K562 (cell line): ENCODE results near the gene NARF. TPM values are rescaled to one million over a fixed set of nuclear protein-coding genes. Genes with fewer than 3 reads are reported as not detected.
A peak's percentile ranks its signal among the peaks of the same experiment; 100 is the strongest.

Experiments used
- ARID3B ChIP-seq: fragments of 250-450 bp; sonication (Bioruptor Pico); IDR thresholded peaks from 2 replicates; pipeline ENCODE4 v1.4.0; 2020; ENCODE audit warnings: borderline replicate concordance
- CUX1 ChIP-seq: fragments of 200-800 bp; sonication (Bioruptor generic); IDR thresholded peaks from 2 replicates; pipeline ENCODE4 v1.6.1; 2016; ENCODE audit warnings: missing genetic modification characterization, missing compliant biosample characterization
- DIDO1 ChIP-seq: fragments of 450-650 bp; IDR thresholded peaks from 2 replicates; pipeline ENCODE4 v1.6.1; 2016; ENCODE audit warnings: low read depth, missing biosample characterization, missing genetic modification characterization
- E4F1 ChIP-seq: fragments of 250-450 bp; sonication (Bioruptor Pico); IDR thresholded peaks from 2 replicates; pipeline ENCODE4 v1.5.0; 2021; ENCODE audit warnings: mild to moderate bottlenecking, borderline replicate concordance
- ETV5 ChIP-seq: sonication (generic); formaldehyde crosslinking; IDR thresholded peaks from 2 replicates; pipeline ENCODE4 v1.4.0; 2020; ENCODE audit warnings: low read depth, mild to moderate bottlenecking, missing genetic modification reagents
- ILF3 ChIP-seq: fragments of 450-650 bp; IDR thresholded peaks from 2 replicates; pipeline ENCODE4 v1.6.1; 2018; ENCODE audit warnings: antibody characterized with exemption, mild to moderate bottlenecking, moderate library complexity, borderline replicate concordance
- MXD1 ChIP-seq: fragments of 250-450 bp; sonication (Bioruptor Pico); IDR thresholded peaks from 2 replicates; pipeline ENCODE4 v1.8.0; 2021; ENCODE audit warnings: borderline replicate concordance, mild to moderate bottlenecking, moderate library complexity; ENCODE audit not compliant: poor library complexity, severe bottlenecking
- MXI1 ChIP-seq: IDR thresholded peaks from 2 replicates; pipeline ENCODE4 v1.6.1; 2011; ENCODE audit warnings: low read depth, mild to moderate bottlenecking, improper control_type of control experiment, low read length
- NFXL1 ChIP-seq: fragments of 450-650 bp; formaldehyde crosslinking; IDR thresholded peaks from 2 replicates; pipeline ENCODE4 v1.4.0; 2021; ENCODE audit warnings: mild to moderate bottlenecking
- RB1 ChIP-seq: fragments of 450-650 bp; IDR thresholded peaks from 2 replicates; pipeline ENCODE4 v1.6.1; 2017; ENCODE audit warnings: low read depth, mild to moderate bottlenecking
- SMARCE1 ChIP-seq: fragments of 450-650 bp; IDR thresholded peaks from 2 replicates; pipeline ENCODE4 v1.7.1; 2016; ENCODE audit warnings: mild to moderate bottlenecking
- TEAD4 ChIP-seq, 2 experiments: sonication (generic) in 1 of 2; formaldehyde crosslinking in 1 of 2; IDR thresholded peaks; 2 replicates each; pipeline versions ENCODE4 v1.6.1 to v1.8.0; 2012 to 2022; ENCODE audit warnings: borderline replicate concordance in 1 of 2, inconsistent platforms in 1 of 2, low read length in 1 of 2, mild to moderate bottlenecking in 1 of 2, missing genetic modification reagents in 1 of 2
- ZBED1 ChIP-seq: IDR thresholded peaks from 2 replicates; pipeline ENCODE4 v1.6.1; 2014
- ZKSCAN8 ChIP-seq: fragments of 200-800 bp; sonication (Bioruptor generic); IDR thresholded peaks from 2 replicates; pipeline ENCODE4 v1.6.1; 2016; ENCODE audit warnings: missing genetic modification characterization, missing compliant biosample characterization
- ZNF197 ChIP-seq: fragments of 200-800 bp; sonication (Bioruptor generic); IDR thresholded peaks from 2 replicates; pipeline ENCODE4 v1.6.1; 2016; ENCODE audit warnings: low read depth, missing genetic modification characterization, missing compliant biosample characterization
- ZNF239 ChIP-seq: fragments of 250-450 bp; sonication (Bioruptor Pico); IDR thresholded peaks from 2 replicates; pipeline ENCODE4 v1.4.0; 2020; ENCODE audit warnings: mild to moderate bottlenecking
- polyA plus RNA-seq, 8 experiments: library from polyadenylated mRNA; depleted of rRNA in 4 of 8; stranded (reverse) in 5 of 8; unstranded in 3 of 8; fragments of >200 nt; fragmentation: Nextera tagmentation in 2 of 8; fragmentation: Illumina TruSeq in 1 of 8; extraction: Ambion mirVana in 2 of 8; extraction: Trizol in 1 of 8; gene quantifications; 2 replicates each; pipeline versions ENCODE4 v1.2.1 to v1.2.3, GENCODE V29; 2011 to 2014; ENCODE audit warnings: inconsistent platforms in 1 of 8, missing spikeins in 1 of 8
- total RNA-seq, 7 experiments: library from RNA; depleted of rRNA in 6 of 7; stranded (reverse); fragments of >200 nt in 6 of 7; fragmentation: Illumina TruSeq in 2 of 7; extraction: Trizol in 2 of 7; gene quantifications; 2 replicates each; pipeline versions ENCODE4 v1.2.1 to v1.2.3, GENCODE V29; 2011 to 2021; ENCODE audit warnings: low replicate concordance in 1 of 7

NARF gene
- total and polyA plus RNA-seq, 9 of the 15 experiments (the other 6 are each of a cell fraction or from before 2014, with no cell fraction given): 60.4 to 423 (median 132) TPM

- TF ChIP-seq ILF3: peak; percentile 63; the same call in 1 of the 2 replicates
- no peak for TF ChIP-seq NFXL1 (CRISPR knock-in tag)
- TF ChIP-seq ARID3B (CRISPR knock-in tag): no peak
- TF ChIP-seq SMARCE1: peak; percentile 73
- 0 out of 2 replicates have a peak, but pooled peaks have one; percentile 31 for TF ChIP-seq TEAD4 (IDR thresholded peaks at IDR 0.05; ENCODE audit: low read length)
- TF ChIP-seq TEAD4 (CRISPR knock-in tag; IDR thresholded peaks at IDR 0.05; ENCODE audit: borderline replicate concordance): no peak
- TF ChIP-seq ETV5: no peak
- TF ChIP-seq E4F1: peak; percentile 66; the same call in 1 of the 2 replicates
- no peak for TF ChIP-seq DIDO1 (tag)
- no peak for TF ChIP-seq ZNF239 (CRISPR knock-in tag)
- no peak for TF ChIP-seq ZNF197 (CRISPR knock-in tag)
- TF ChIP-seq CUX1 (CRISPR knock-in tag): 0 out of 2 replicates have a peak, but pooled peaks have one; percentile 45
- TF ChIP-seq RB1: peak; percentile 97
- peak; percentile 52 for TF ChIP-seq MXD1 (CRISPR knock-in tag)
- no peak; the same call in 1 of the 2 replicates for TF ChIP-seq ZKSCAN8 (CRISPR knock-in tag)
- TF ChIP-seq ZBED1: no peak
- no peak for TF ChIP-seq MXI1
Observed at GRCh38 chr17:82518826-82519810, 60.6 kb downstream of the NARF start, which contains the start of gene FOXK2 (continued).
